HG03280 (cell line): ENCODE data around the gene AARS1.
"Not testable (repeated sequence)": the region's sequence is repeated elsewhere in the genome, so short reads cannot be mapped to it uniquely, and the experiment has no call there.

Experiments used
- ATAC-seq: cut with Tn5 transposase; IDR thresholded peaks from one replicate; pipeline ENCODE4 v1.9.1; 2021; ENCODE audit warnings: mild to moderate bottlenecking, moderate library complexity; ENCODE audit not compliant: unreplicated experiment

Gene AARS1

DNA sequence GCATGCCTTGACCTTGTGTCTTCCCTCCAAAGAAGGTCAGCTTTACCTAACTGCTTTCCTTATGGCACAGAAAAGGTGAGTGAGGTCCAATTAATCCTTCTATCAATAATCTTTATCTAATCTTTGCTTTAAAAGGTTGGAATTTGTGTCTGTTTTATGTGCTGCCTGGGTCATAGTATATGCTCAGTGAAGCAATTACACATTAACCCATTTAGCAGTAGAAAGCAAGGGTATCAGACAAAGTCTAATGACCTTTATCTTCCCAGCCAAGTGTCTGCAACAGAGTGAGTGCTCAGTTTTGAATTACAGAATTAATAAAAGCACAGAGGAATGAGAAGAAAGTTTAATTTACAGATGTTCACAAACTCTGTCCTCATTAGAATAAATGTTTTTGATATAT, 63.3 kb downstream of the AARS1 start:
- not testable (repeated sequence) for ATAC-seq

DNA sequence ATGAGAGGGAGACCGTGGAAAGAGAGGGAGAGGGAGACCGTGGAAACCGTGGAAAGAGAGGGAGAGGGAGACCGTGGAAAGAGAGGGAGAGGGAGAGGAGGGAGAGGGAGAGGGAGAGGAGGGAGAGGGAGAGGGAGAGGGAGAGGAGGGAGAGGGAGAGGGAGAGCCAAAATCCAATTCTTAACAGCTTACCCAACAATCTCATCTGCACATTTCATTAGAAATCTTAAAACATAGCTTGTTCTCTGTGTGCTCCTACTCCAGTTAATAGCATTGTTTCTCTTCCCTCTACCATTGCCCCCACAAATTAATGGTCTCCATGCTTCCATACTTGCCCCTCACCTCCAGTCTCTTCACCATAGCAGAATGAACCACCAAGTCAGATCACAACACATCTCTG, 63.9 kb downstream of the AARS1 start:
- ATAC-seq = not testable (repeated sequence)

- ATAC-seq = not testable (repeated sequence)
Observed at GRCh38 chr16:70224645-70225044, 64.7 kb downstream of the AARS1 start.

DNA sequence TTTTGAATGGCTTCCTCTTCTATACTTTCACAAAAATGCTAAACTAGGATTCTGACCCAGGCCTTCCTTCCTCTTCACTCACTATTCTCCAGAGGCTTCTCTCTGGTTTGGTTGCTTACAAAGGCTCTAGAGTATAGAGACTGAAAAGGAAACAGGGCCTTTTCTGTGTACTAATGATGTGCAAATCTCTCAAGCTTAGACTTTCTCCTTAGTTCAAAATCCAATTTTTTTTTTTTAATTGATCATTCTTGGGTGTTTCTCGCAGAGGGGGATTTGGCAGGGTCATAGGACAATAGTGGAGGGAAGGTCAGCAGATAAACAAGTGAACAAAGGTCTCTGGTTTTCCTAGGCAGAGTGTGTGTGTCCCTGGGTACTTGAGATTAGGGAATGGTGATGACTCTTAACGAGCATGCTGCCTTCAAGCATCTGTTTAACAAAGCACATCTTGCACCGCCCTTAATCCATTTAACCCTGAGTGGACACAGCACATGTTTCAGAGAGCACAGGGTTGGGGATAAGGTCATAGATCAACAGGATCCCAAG, 65.3 kb downstream of the AARS1 start:
- ATAC-seq = not testable (repeated sequence)

DNA sequence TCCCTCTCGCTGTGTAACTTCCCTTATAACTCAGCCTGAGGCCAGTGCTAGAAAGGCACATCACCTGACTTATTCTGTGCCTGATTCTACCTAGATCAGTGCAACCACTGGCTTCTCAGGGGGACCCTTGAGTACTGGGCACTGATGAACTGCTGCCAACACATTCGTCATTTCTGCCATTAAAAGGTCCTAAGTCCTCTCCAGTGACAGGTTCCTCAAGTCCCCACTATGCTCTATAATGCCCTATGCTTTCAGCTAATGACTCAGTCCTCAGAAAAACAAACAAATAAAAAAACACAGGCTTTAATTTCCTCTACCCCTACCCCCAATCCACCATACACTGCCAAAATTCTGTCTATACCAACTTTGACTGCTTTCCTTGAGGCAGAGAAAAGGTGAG, 66.1 kb downstream of the AARS1 start:
- not testable (repeated sequence) for ATAC-seq

GRCh38 chr16:70222574-70222973, 66.7 kb downstream of the AARS1 start:
- ATAC-seq = not testable (repeated sequence)

DNA sequence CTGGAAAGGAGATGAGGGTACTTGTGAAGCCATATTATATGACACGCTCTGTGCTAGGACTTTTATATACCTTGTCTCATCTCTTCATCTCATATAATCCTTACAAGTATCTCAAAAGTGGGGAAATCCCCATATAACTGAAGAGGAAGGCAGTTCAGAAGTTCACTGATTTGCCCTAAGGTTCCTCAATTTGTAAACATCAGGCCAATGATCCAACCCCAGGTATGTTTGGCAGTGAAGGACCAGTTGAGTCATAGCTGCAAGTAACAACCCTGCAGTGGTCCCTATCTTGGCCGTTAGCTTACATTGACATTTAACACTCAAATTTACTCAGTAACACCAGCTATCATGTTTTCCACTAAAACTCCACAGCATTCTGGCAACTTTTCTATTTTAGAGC, 70.7 kb downstream of the AARS1 start:
- not testable (repeated sequence) for ATAC-seq

GRCh38 chr16:70206382-70206781, 82.9 kb downstream of the AARS1 start:
- not testable (repeated sequence) for ATAC-seq

DNA sequence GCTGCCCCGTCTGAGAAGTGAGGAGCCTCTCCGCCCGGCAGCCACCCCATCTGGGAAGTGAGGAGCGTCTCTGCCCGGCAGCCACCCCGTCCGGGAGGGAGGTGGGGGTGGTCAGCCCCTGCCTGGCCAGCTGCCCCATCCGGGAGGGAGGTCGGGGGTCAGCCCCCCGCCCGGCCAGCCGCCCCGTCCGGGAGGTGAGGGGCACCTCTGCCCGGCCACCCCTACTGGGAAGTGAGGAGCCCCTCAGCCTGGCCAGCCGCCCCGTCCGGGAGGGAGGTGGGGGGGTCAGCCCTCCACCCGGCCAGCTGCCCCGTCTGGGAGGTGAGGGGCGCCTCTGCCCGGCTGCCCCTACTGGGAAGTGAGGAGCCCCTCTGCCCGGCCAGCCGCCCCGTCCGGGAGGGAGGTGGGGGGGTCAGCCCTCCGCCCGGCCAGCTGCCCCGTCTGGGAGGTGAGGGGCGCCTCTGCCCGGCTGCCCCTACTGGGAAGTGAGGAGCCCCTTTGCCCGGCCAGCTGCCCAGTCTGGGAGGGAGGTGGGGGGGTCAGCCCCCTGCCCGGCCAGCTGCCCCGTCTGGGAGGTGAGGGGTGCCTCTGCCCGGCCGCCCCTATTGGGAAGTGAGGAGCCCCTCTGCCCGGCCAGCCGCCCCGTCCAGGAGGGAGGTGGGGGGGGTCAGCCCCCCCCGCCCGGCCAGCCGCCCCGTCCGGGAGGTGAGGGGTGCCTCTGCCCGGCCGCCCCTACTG, 84.5 kb downstream of the AARS1 start:
- ATAC-seq = not testable (repeated sequence)

DNA sequence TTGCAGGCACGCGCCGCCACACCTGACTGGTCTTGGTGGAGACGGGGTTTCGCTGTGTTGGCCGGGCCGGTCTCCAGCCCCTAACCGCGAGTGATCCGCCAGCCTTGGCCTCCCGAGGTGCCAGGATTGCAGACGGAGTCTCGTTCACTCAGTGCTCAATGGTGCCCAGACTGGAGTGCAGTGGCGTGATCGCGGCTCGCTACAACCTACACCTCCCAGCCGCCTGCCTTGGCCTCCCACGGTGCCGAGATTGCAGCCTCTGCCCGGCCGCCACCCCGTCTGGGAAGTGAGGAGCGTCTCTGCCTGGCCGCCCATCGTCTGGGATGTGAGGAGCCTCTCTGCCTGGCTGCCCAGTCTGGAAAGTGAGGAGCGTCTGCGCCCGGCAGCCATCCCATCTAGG, 85.3 kb downstream of the AARS1 start:
- ATAC-seq = not testable (repeated sequence)

GRCh38 chr16:70203508-70203907, 85.8 kb downstream of the AARS1 start:
- ATAC-seq = not testable (repeated sequence)
